Mesothelial cell of epicardium (in vitro differentiated cells): Measurements from ENCODE around the gene ANKS1B. TPM values are rescaled to one million over a fixed set of nuclear protein-coding genes. Genes with fewer than 3 reads are reported as not detected.

Experiments
- DNase-seq, 2 experiments: peaks; one replicate each; pipeline ENCODE4 v3.0.0; 2021; ENCODE audit warnings: low spot score in 2 of 2; ENCODE audit not compliant: unreplicated experiment in 2 of 2
- H3K27ac Mint-ChIP-seq: 2 replicates; pipeline ENCODE4 v1.8.0; 2021; ENCODE audit warnings: mixed read lengths
- H3K27me3 Mint-ChIP-seq: 2 replicates; pipeline ENCODE4 v1.8.0; 2021; ENCODE audit warnings: low read depth, mixed read lengths
- H3K36me3 Mint-ChIP-seq: 2 replicates; pipeline ENCODE4 v1.8.0; 2021; ENCODE audit warnings: mixed read lengths
- H3K4me1 Mint-ChIP-seq: 2 replicates; pipeline ENCODE4 v1.8.0; 2021; ENCODE audit warnings: mixed read lengths
- H3K4me3 Mint-ChIP-seq: 2 replicates; pipeline ENCODE4 v1.8.0; 2021; ENCODE audit warnings: mild to moderate bottlenecking, moderate library complexity, mixed read lengths
- H3K9me3 Mint-ChIP-seq: 2 replicates; pipeline ENCODE4 v1.8.0; 2021; ENCODE audit warnings: mixed read lengths
- CTCF ChIP-seq: fragments of 200-600 bp; sonication (generic); IDR thresholded peaks from one replicate; pipeline ENCODE4 v1.5.0; 2021; ENCODE audit warnings: antibody characterized with exemption; ENCODE audit not compliant: unreplicated experiment
- total RNA-seq: library from RNA; stranded (reverse); gene quantifications from 3 replicates; pipeline ENCODE4 v1.2.1, GENCODE V29; 2021

The ANKS1B gene
- total RNA-seq, 1 donor from 2014 or later = 8.8 TPM

DNA sequence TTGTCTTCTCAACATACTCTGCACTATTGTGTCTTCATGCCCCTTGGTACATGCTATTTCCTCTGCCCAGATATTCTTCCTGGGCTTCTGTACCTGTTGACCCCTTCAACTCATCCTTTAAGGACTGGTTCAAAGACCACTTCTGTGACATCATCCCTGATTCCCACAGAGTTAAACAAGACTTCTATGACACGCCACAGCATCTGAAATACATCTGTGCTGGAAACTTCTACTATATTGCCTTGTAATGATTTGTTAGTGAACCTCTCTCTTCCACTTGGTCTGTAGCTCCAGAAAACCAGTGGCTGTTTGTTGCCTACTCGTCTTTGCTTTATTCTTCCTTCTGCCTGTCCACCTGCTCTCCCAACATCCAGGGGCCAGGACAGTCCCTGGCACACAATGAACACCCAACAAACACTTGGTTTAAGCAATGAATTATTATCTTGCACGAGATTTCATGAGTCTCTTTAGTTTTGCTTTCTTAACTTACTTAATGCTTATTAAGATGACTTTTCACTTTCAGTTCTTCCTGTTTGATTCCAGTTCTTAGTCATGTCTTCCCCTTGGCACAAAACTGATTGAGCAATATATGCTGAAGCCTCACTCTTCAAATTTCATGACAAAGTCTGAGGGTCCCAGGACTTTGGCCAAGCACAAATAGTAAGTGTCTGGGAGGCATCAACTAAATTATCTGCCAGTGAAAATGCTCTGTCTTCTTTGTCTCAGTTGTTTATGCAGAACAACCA is 853.8 kb downstream of the ANKS1B start:
- H3K4me3 Mint-ChIP-seq = no peak overlapping the region
- no peaks in the 10 kb centered on the region for H3K36me3 Mint-ChIP-seq
- peaks cover 10% of the 10 kb centered on the region for H3K27me3 Mint-ChIP-seq
- no peaks in the 10 kb centered on the region for H3K4me1 Mint-ChIP-seq
- no peaks in the 10 kb centered on the region for H3K9me3 Mint-ChIP-seq
- DNase-seq = no peak
- TF ChIP-seq CTCF = no peak
- no peak overlapping the region for H3K27ac Mint-ChIP-seq

GRCh38 chr12:99128246-99128802 is 856.4 kb downstream of the ANKS1B start:
- no peak overlapping the region for H3K27ac Mint-ChIP-seq
- TF ChIP-seq CTCF = no peak
- no peaks in the 10 kb centered on the region for H3K36me3 Mint-ChIP-seq
- H3K9me3 Mint-ChIP-seq = no peaks in the 10 kb centered on the region
- H3K27me3 Mint-ChIP-seq = peaks cover under 1% of the 10 kb centered on the region
- DNase-seq = no peak
- no peaks in the 10 kb centered on the region for H3K4me1 Mint-ChIP-seq
- no peak overlapping the region for H3K4me3 Mint-ChIP-seq

DNA sequence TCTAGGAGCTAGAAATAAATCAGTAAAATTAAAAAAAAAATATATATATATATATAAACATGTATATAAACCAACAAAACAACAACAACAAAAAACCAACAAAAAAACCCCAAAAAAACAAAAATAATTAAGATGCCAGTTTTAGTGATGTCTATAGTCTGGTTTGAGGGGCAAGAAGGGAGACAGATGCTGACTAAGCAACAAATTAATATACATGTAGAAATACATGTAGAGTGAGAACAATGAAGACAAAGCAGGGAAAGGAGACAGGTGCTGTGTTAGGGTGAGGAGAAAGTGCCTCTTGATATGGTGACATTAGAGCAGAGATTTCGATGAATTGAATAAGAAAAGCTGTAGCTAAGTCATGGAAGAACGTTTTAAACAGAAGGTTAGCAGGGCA is 861.8 kb downstream of the ANKS1B start:
- Mint-ChIP-seq H3K27ac (no peak overlapping the region), H3K36me3 (no peaks in the 10 kb centered on the region), H3K9me3 (no peaks in the 10 kb centered on the region), H3K4me3 (no peak overlapping the region), H3K4me1 (no peaks in the 10 kb centered on the region), H3K27me3 (peaks cover 6% of the 10 kb centered on the region)
- TF ChIP-seq CTCF = no peak
- no peak for DNase-seq

DNA sequence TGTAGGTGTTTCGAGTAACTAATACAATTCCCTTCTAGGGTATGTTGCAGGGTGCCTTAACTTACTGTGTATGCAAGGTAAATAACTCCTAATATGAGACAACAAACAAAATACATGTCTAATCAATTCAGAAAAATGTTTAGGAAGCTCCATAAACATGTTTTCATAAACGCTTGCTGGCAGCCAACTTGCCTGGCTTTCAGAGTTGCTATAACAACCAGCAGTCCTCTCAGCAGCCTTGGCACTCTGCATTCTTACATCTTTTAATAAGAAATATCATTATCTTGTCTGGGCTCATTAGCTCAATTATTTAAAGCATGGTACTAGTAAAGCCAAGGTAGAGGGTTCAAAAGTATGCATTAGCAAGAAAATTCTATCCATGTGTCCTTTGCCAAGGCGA is 862.2 kb downstream of the ANKS1B start:
- Mint-ChIP-seq H3K9me3 (no peaks in the 10 kb centered on the region), H3K27me3 (peaks cover 8% of the 10 kb centered on the region), H3K4me1 (no peaks in the 10 kb centered on the region), H3K4me3 (no peak overlapping the region), H3K27ac (no peak overlapping the region), H3K36me3 (no peaks in the 10 kb centered on the region)
- DNase-seq = no peak
- no peak for TF ChIP-seq CTCF

DNA sequence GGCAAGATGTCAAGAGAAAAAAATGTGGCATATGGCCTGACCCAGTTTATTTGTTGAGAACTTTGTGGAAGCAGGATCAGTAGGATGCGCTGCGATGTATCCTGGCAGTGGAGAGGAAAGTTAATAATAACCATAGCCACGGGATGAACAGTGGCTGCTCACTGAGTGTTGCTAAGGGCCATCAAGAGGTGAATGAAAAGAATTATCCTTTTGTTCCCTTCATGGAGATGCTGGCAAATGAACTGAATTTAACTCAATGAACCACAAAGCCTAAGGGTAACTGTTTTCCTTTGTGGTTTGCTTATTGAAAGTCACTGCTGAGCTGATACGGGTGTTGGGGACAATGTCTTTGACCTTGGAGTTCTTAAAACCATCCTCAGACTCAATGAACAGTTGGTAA is 863.2 kb downstream of the ANKS1B start:
- Mint-ChIP-seq H3K36me3 (no peaks in the 10 kb centered on the region), H3K4me3 (no peak overlapping the region)
- no peak for TF ChIP-seq CTCF

More for the DNA sequence above, 863.2 kb downstream of the ANKS1B start:
- H3K27ac Mint-ChIP-seq = no peak overlapping the region
- no peaks in the 10 kb centered on the region for H3K4me1 Mint-ChIP-seq
- peaks cover 17% of the 10 kb centered on the region for H3K27me3 Mint-ChIP-seq
- no peaks in the 10 kb centered on the region for H3K9me3 Mint-ChIP-seq
- DNase-seq = no peak
